WI38 (cell line): ENCODE results near the gene HS3ST6.

ENCODE experiments used
- H3K4me3 ChIP-seq: 2 replicates; pipeline ENCODE4 v1.5.1; 2011; ENCODE audit warnings: low read depth, mild to moderate bottlenecking, control low read depth, low read length
- CTCF ChIP-seq: IDR thresholded peaks from 2 replicates; pipeline ENCODE4 v1.5.1; 2012; ENCODE audit warnings: low read depth, mild to moderate bottlenecking, control low read depth, low read length

HS3ST6 gene

GRCh38 chr16:1914084-1914608, 4.1 kb downstream of the HS3ST6 start:
- no peak overlapping the region for H3K4me3 ChIP-seq
- no peak for TF ChIP-seq CTCF

- no peak for TF ChIP-seq CTCF
- H3K4me3 ChIP-seq, result no peak overlapping the region
Observed at GRCh38 chr16:1913327-1914083, 4.7 kb downstream of the HS3ST6 start.

DNA sequence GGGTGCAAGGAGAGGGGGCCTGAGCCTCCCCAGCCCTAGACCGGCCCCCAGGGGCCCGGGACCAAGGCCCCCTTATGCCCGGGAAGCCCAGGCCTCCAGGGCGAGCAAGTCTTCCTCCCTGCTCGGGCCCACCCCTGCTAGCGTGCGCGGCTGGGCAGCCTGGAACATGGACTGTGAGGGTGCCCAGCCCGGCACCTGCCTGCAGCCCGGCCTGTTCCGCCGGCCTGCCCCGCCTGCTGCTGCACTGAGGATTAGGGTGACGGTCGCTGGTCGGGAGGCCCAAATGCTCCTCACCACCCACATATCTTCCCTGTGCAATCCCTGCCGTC, 6.0 kb downstream of the HS3ST6 start:
- TF ChIP-seq CTCF, result no peak
- no peak overlapping the region for H3K4me3 ChIP-seq

- TF ChIP-seq CTCF, result no peak
- no peak overlapping the region for H3K4me3 ChIP-seq
Observed at GRCh38 chr16:1911467-1912214, 6.6 kb downstream of the HS3ST6 start.

DNA sequence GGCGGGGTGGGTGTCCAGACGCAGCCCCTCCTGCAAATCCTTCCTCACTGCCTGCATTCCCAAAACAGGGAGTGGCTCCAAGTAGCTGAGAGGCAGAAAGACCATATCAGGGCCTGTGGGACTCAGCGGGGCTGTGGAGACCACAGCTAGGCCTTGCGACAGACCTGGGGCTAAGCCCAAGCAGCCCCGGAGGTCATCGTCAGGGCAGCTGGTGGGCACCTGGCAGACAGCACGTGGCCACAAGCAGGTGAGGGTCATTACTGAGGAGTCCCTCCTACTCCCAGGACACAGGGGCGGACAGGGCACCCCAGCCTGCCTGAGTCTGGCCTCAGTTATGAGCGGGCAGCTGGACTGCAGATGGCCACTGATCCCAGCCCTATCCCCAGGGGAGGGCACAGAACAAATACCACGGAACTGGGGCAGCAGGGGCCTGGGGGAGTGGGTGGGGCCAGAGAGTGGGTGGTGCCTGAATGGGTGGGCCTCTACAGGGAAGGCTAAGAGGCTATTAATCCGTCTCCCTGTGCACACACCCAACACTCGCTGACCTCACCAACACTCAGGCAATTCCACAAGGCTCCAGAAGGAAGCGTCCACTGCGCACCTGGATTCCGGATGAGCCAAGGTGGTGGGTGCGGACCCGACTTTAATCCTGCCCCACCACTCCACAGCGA, 8.5 kb downstream of the HS3ST6 start:
- TF ChIP-seq CTCF, result no peak
- H3K4me3 ChIP-seq, result no peak overlapping the region

DNA sequence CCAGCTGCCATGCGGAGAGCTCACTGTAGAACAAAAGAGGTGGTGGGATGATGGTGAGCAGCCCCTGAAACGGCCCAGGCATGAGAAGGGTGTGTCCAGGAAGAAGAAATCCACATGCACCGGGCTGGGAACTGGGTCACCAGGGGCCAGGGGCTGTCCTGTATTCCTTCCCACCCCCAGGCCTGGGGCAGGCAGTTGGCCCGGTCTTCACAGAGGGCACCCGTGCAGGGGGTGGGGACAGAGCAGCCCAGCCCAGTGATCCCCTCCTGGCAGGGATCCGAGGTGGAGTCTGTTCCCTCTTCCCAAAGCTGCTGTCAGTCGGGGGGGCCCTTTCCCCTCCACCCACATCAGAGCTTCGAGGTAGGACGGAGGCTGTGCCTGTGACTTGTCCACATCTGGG, 9.2 kb downstream of the HS3ST6 start:
- TF ChIP-seq CTCF, result no peak
- no peak overlapping the region for H3K4me3 ChIP-seq
